ENCODE results near the gene DAGLB.
A peak's percentile ranks its signal among the peaks of the same experiment; 100 is the strongest.
"Not testable (repeated sequence)": the region's sequence is repeated elsewhere in the genome, so short reads cannot be mapped to it uniquely, and the experiment has no call there.

The DAGLB gene

DNA sequence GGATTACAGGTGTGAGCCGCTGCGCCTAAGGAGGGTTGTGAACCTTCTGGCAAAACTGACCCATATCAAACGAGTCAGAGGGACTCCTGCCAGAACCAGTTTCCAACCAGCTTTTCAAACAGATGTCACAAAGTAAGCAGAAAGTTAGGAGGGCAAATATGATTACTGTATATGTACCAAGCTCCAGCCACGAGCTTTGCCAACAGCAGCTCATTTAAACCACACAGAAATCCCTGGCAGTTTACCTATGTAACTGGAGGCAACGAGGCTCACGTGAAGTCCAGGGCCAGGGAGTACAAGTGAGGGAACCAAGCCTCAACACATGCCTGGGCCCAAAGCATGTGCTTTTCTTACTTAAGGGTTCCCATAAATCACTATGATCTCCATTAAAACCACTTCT lies 12.5 kb upstream of the DAGLB start:
- DNase-seq = no peak

DNA sequence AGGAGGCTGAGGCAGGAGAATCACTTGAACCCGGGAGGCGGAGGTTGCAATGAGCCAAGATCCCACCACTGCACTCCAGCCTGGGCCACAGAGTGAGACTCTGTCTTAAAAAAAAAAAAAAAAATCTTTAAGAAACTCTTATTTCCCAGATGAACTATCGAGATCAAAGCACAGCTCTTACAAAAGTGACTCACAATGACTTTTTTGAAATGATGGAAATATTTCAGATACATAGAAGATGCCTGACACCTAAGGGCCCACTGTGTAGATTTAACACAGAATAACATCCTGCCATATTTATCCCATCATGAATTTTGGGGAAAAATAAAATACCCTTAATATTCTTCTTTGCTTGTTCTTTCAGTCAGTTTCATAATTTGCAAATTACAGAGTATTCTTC lies 10.9 kb upstream of the DAGLB start:
- DNase-seq = not testable (repeated sequence)

DNA sequence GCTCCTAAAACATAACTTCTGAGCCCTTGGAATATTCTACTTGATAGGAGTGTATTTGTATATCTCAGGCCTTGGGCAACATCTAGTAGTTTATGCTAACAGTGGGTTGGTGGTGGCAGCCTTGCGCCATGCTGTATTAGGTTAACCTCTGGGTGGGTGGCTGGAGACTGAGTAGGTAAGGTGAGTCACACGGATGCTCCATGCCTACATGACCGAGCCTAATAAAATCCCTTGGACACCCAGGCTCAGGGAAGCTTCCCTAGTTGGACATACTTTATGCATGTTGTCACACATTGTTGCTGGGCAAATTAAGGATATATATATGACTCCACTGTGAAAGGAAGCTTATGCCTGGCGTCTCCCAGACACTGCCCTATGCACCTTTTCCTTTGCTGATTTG lies 6.0 kb upstream of the DAGLB start:
- peak; percentile 97 for DNase-seq

DNA sequence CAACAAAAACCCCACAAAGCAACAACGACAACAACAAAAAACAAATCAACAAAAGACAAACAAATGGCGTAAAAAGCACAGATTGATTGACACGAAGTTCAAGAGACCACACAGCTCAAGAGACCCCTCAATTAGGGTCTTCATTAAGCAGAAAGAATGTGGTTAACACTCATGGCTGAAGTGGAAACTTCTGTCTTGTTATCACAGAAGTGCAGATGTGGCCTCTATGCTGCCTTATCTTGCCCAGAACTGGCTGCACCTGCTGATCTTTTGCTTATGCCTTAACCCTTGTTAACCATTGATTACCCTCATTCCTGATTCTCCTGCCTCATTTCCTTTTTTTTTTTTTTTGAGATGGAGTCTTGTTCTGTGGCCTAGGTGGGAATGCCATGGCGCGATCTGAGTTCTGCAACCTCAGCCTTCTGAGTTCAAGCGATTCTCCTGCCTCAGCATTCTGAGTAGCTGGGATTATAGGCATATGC lies 3.5 kb upstream of the DAGLB start:
- DNase-seq = no peak

DNA sequence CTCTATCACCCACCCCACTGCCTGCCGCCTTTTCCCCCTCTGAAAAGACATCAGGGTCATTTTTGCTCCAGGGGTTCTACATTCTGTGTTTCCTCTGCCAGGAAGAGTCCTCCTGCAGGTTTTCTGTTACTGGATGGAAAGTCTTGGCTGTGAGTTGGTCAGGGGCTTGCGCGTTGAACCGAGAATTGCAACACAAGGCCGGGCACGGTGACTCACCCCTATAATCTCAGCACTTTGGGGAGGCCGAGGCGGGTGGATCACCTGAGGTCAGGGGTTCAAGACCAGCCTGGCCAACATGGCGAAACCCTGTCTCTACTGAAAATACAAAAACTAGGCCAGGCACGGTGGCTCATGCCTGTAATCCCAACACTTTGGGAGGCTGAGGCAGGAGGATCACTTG lies 2.8 kb upstream of the DAGLB start:
- DNase-seq = not testable (repeated sequence)

DNA sequence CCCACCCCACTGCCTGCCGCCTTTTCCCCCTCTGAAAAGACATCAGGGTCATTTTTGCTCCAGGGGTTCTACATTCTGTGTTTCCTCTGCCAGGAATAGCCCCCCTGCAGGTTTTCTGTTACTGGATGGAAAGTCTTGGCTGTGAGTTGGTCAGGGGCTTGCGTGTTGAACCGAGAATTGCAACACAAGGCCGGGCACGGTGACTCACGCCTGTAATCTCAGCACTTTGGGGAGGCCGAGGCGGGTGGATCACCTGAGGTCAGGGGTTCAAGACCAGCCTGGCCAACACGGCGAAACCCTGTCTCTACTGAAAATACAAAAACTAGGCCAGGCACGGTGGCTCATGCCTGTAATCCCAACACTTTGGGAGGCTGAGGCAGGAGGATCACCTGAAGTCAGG lies 2.1 kb upstream of the DAGLB start:
- DNase-seq = not testable (repeated sequence)

DNA sequence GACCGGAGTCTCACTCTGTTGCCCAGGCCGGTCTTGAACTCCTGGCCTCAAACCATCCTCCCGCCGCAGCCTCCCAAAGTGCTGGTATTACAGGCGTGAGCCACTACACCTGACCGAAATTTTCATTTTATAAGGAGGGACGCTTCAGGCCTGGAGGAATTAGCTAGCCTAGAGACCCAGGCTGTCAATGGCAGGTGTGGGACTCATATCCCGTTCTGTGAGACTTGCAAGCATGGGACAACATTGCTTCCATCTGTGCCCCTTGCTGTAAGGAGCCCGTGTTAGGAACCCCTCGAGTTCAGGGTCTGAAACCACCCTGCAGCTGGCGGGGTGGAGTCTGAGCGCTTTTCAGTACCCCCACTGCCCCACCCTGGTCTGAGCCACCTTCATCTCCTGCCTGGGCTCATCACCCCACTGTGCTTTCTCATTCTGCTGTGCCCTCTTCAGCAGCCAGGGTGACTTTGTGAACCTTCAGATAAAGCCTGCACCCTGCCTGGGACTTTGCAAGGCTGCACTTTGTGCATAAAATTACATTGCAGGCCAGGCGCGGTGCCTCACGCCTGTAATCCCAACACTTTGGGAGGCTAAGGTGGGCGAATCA lies 1.3 kb upstream of the DAGLB start:
- DNase-seq = no peak

DNA sequence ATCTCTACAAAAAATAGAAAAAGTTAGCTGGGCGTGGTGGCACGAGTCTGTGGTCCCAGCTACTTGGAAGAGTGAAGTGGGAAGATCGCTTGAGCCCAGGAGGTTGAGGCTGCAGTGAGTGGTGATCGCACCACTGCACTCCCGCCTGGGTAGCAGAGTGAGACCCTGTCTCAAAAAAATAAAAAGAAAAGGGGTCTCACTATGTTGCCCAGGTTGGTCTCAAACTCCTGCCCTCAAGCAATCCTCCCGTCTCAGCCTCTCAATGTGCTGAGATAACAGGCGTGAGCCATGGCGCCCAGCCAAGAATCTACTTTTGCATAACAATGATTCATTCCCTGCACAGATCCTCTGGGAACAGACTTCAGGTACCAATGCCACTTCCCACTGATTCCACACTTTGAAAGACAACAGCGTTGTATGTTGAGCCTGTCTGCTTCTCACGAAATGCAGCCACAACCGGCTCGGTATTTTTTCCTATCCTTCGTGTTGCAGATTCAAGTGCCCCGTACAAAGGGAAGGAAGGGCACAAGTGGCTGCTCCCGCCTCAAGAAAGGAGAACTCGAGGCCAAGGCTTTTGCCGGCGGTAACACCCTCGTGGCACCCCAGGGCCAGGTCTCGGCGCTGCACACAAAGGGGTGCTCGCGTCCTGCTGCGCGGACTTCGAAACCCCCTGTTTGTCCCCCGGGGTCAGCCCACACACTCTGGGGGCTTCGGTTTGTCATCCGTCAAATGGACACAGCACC lies 745 bp downstream of the DAGLB start:
- peak; percentile 93 for DNase-seq

DNA sequence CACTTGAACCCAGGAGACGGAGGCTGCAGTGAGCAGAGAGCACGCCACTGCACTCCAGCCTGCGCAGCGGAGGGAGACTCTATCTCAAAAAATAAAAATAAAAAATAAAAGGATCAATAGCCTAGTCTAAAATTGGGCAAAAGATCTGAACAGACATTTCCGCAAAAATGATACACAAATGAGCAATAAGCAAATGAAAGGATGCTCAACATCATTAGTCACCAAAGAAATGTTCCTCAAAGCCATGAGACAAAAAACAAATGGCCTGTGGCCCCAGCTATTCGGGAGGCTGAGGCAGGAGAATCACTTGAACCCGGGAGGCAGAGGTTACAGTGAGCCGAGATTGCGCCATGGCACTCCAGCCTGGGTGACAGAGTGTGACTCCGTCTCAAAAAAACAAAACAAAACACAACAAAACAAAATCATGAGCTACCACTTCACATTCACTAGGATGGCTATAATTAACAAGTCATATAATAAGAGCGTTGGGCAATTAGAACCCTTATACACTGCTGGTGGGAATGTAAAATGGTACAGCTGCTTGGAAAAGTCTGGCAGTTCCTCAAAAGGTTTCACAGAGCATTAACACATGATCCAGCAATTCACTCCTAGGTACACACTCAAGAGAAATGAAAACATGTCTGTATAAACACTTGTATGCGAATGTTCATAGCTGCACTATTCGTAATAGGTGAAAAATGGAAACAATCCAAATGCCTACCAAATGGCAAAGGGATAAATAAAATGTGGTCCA lies 3.1 kb downstream of the DAGLB start:
- DNase-seq = peak; percentile 37

DNA sequence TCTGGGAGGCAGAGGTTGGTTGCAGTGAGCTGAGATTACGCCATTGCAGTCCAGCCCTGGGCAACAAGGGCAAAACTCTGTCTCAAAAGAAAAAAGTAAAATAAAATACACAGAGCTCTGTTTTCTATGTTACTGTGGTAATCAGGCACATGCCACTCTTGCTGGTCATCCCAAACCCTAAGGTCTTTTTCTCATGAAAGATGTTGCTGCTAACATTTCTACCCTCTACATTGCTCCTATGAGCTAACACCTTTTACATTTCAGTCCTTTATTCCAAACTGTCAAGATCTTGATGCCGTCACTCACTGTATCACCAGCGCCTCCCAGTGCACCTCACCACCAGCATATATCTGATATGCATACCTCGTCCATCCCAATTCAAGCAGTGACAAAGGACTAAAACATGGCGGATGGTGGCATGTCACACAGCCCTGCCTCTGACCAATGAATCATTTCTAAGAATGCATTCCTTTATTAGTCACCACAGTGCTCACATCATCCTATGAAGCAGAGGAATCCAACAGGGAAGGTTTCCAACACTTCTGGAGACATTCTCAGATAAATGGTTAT lies 4.3 kb downstream of the DAGLB start:
- peak; percentile 96 for DNase-seq

DNA sequence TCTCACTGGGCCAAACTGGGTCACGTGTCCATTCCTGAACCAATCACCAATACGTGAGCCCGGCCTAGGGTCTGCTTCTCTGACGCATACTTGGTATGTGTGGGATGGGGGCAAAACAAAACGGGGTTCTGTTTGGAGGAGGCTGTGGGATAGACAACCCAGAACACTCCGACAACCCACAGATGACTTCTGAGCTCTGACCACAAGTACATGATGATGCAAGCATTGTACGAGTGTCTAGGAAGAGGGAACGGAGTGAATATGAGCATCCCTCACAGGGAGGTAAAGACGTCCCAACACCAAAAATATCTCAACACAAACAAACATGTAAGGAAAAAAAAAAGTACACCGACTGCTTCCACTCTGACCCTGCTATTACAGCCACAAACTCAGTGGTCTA lies 5.6 kb downstream of the DAGLB start:
- no peak for DNase-seq

DNA sequence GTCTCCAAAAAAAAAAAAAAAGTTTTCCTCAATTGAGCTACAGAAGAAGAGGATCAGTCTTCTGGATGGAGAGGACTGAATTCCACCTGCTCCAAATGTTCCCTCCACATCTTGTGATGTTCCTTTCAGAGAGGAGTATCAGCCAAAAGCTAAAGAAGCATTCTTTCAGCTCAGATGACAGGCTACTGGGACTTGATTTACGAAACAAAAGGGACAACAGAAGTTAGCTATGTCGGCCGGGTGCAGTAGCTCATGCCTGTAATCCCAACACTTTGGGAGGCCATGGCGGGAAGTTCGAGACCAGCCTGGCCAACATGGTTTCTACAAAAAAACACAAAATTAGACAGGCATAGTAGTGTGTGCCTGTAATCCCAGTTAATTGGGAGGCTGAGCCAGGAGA lies 7.4 kb downstream of the DAGLB start:
- DNase-seq = no peak

DNA sequence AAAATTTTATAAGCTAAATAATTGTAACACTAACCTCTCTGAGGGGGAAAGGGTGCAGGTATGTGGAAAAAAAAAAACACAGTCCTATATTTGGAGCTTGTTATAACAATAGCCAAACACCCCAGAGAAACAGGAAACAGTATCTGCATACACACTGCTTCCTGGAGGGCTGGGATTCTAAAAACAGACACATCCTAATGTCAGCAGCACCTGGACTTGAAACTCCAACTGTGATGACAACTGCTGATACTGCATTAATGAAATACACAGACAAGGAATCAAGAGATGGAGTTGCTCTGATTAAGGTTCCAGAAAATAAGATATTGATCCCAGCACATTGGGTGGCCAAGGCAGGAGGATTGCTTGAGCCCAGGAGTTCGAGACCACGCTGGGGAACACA lies 9.3 kb downstream of the DAGLB start:
- DNase-seq = no peak

DNA sequence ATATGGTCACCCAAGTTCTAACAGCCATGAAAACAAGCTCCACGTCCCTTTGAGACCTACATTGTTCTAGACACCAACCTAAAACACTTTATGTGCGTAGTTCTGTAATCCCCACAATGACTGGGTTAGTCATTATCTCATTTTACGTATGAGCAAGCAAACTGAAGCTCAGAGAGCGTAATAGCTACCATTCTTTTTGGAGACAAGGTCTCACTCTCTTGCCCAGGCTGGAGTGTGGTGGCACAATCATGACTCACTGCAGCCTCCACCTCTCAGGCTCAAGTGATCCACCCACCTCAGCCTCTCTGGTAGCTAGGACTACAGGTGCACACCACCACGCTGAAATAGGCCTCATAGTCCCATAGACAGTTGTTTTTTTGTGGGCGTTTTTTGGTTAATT lies 10.5 kb downstream of the DAGLB start:
- no peak for DNase-seq

DNA sequence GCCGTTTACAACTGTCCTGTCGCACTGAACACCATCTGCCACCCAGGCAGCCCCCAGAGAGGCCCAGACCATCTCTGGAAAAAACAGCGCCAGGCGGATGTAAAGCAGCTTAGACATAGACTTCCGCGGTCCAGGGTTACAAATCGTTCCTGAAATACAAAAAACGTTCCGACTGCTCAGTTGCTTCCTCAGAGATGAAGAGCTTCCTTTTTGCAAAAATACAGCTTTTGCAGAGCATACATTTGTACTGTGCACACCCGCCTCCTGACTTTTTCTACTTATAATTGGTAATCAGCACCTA lies 11.4 kb downstream of the DAGLB start:
- no peak for DNase-seq

DNA sequence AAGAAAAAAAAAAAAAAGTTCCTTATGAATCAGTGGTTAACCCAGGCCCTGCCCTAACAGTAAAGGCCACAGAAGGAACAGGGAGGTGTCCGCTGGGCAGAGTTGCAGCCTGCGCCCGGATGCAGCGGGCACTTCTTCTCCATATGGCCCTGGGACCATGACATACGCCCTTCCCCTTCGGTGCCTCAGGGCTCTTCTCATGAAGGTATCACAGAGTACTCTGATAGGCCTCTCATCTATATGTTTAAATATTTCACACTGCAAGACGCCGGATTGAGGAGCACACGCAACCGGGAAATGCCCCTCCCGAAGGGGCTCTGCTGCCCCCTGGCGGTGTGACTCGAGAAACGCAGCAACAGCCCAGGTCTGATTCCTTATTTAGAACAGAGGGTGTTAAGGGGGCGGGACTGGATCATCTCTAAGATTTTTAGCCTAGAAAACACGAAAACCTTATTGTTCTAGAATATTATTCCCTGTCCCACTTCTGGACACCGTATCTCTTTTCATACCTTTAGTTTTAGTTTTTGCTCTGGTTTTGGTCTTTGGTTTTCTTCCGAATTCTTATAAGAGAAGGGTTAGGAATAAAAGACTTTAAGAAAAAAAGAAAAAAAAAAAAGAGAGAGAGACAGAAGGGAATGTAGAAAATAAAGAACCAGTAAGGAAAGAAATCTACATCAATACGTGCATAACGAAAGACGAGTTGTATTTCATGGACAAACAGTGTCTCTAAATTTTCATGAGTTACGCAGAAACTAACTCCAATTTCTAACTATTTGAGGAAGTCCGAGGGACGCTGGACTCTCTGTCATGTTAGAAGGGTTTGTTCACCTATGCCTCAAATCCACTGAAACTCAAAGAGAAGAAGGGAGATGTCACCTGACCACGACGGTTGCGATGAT lies 12.0 kb downstream of the DAGLB start:
- peak; percentile 83 for DNase-seq

DNA sequence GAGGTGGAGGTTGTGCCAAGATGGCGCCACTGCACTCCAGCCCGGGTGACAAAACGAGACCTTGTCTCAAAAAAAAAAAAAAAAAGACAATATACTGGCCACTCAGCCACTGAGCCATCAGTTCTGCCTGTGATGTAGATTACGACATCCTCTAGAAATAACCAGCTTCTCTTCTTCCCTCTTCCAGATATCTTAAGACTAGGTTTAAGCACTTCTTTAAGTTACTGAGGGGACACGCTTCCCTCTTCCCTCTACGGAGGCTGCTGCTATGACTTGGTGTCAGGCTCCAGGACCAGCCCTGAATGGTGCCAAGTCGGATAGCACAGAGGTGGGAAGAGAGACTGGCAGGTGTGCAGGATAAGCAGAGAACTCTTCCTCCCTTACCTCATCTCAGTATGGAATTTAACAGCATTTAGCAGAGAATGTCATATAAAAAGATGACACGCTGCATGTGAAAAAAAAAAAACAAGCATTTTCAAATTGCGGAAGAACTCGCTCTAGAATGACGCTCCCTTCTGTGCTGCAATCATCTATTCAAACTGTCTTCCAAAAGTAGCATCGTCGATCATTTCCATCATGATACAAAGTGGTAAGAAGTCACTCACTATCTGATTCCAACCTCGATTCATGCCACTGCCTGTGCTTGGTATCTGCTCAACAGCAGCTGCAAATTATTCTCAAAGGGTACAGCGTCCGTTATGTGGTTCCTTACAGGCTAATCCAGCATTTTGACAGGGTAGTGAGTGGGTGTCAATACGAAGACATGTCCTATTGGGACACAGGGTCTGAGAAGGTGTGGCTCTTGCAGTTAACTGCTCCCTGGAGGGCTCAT lies 13.8 kb downstream of the DAGLB start:
- no peak for DNase-seq

DNA sequence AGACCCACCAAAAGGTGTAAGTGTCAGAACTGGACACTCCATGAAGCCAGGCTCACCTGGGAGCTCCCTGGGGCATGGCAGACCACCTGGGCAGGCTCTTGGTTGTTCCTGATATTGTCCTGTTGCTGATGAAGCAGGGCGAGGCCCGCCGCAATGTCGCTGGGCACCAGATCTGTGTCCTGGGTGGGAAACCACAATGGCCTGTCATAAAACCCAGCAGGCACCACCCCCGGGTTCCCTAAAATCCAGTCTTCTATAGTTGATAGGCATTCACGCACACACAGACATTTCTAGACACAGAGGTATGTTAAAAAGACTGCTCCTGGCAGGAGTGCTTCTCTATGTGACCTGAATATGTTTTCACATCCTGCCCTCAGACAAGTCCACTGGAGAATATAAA lies 15.0 kb downstream of the DAGLB start:
- DNase-seq = no peak

DNA sequence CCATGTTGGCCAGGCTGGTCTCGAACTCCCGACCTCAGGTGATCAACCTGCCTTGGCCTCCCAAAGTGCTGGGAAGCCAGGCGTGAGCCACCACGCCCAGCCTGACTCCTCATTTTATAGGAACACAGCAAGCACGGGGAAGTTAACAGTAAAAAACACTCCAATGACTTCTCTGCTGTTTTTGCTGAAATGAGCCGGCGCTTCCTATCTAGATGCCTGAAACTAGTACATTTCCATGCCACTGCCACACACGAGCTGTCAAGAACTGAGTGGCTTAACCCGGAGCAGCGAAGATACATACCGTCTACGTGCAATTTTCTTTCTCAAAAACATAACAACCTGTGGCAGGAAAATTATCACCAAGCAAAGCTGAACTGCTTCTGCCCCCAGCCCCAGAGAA lies 16.8 kb downstream of the DAGLB start:
- no peak for DNase-seq

DNA sequence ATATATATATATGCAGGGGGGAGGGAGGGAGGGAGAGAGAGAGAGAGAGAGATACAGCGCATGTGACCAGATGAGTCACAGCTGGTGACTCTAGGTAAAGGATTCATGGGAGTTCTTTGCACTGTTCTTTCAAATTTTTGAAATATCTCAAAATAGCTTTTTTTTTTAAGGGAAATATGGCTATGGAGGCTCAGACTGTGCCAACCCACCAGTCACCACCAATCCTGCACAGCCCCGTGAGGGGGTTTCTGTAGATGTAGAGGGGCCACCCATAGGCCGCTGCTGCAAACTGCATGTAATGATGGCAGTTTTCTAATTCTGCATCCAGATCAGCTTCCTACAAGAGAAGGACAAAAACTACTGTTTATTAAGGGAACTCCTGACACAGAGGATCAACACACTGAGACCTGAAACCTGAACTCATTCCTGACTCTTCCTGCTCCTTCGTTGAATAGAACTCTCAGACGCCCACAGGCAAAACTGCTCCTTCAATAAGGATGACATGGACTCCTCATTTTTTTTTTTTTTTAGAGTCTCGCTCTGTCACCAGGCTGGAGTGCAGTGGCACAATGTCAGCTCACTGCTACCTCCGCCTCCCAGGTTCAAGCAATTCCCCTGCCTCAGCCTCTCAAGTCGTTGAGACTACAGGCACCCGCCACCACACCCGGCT lies 17.3 kb downstream of the DAGLB start:
- peak; percentile 59 for DNase-seq

DNA sequence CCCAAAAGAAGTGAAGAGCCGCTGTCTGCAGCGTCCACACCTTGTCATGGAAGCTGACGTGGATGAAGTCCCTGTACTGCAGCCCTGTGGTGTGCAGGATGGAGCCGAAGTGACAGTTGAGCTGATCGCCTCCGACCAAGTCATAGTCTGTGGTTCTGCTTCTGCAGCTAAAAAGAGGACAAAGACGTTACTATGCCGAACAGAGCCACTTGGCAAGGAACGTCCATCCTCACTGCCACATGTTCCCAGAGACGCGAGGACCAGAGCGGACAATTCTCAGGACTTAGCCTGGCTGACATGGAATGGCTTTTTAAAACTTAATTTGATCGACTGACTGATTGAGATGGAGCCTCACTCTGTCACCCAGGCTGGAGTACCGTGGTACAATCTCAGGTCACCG lies 21.8 kb downstream of the DAGLB start:
- no peak for DNase-seq

Data from EL (cell line).